Measurements from ENCODE around the gene SH3RF1.
"Not testable (repeated sequence)": the region's sequence is repeated elsewhere in the genome, so short reads cannot be mapped to it uniquely, and the experiment has no call there.

Gene SH3RF1

GRCh38 chr4:169226565-169226964, 44.2 kb downstream of the SH3RF1 start:
- no peak for DNase-seq (ENCODE audit: low read depth in 2 of 2)

GRCh38 chr4:169225812-169226211, 44.9 kb downstream of the SH3RF1 start:
- DNase-seq (ENCODE audit: low read depth in 2 of 2): no peak

DNA sequence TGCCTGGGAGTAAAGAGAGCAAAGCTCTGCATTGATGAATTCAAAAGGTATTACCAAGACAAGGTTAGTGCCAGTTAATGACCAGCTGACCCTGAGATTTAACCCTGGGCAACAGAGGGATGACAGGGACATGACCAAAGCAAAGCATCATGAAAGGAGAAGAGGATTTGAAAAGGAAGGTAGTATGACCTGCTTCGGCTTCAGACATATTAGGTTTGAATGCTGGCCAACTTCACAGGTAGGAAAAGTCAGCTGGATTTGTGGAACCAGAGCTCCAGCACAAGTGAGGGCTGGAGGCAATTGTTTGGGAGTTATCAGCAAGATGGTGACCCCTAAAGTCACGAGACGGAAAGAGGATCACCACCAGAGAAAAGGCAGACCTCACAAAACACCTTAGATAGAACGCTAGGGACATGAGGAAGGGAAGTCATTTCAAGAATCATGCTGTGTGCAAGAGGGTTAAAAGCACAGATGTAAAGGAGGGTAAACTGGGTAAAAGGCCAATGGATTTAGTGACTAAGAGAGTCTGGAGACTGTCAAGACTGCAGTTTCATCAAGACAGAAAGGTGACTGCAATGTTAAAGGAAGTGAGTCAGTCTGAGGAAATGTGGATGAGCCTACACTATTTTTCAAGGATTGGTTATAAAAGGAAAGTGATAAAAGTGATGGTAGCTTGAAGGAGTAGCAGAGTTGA, 45.6 kb downstream of the SH3RF1 start:
- DNase-seq (ENCODE audit: low read depth in 2 of 2): peak; percentile 83 to 85

DNA sequence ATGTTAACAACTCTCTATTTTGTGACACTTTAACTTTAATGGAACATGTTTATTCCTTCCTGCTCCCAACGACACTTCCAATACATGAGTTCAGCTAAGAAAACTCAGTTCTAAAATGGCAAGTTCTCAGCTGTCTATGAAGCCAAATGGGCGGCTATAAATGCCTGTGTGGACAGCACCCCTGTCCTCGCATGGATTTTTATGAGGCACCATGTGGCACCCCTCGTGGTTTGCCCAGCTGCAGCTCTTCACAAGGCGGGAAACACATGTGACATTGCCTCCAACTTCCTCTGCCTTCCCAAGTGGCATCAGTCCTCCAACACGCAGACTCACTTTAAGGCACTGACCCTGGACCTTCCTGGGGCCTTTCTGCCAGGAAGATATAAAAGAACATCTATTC, 48.0 kb downstream of the SH3RF1 start:
- DNase-seq (ENCODE audit: low read depth in 2 of 2): no peak

GRCh38 chr4:169221662-169222061, 49.1 kb downstream of the SH3RF1 start:
- no peak for DNase-seq (ENCODE audit: low read depth in 2 of 2)

DNA sequence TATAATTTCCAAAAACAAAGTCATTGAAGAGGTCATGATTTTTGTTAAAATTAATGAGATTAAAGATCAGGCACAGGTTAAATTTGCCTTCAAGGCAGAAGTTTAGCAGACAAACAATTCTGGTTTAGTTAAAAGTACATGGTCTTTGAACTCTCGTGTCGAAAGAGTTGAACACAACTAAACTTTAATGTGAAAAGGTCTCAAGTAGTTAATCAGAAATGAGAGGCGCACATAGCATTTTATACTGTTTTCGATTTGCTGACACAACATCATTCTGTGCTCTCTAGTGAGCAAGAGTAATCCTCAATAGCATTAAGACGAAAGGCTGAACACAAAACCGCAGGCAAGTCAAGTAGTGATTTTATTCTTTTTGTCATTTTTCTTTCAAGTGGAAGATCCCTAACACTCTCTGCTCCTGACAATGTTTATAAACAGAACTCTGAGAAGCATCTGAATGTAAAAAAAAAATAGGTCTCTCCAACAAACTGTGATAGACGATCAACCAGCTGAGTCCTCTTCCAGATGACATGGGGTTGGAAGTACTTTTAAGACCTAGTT, 49.8 kb downstream of the SH3RF1 start:
- no peak for DNase-seq (ENCODE audit: low read depth in 2 of 2)

GRCh38 chr4:169220447-169220846, 50.3 kb downstream of the SH3RF1 start:
- DNase-seq (ENCODE audit: low read depth in 2 of 2): no peak

DNA sequence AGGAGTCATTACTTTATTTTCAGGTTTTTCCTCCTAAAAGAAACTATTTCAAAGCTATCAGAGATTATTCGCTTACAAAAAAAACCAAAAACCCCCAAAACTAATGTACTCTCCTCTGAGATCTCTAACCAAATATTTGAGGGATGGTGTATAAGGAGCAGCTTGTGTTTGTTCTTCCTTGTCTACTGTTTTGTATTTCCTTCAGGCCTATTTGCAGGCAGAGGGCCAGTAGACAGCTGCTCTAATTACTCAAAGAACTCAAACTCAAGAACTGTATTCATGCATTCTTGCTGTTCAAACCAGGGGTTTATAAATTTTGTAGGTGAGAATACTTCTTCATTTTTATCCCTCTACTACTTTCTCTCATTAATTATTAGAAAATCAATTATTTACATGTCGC, 51.3 kb downstream of the SH3RF1 start:
- no peak for DNase-seq (ENCODE audit: low read depth in 2 of 2)

DNA sequence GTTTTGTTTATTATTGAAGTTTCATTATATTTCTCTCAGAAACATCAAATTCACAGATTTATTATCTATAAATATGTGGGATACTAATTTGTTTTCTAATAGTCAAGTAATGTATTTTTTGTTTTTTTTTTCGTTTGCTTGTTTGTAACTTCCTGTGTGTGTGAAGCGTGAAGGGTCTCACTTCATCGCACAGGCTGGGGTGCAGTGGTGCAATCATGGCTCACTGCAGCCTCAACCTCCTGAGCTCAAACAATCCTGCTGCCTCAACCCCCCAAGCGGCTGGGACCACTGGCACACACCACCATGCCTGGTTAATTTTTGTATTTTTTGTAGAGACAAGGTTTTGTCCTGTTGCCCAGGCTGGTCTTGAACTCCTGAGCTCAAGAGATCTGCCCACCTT, 55.1 kb downstream of the SH3RF1 start:
- DNase-seq (ENCODE audit: low read depth in 2 of 2): no peak

- no peak for DNase-seq (ENCODE audit: low read depth in 2 of 2)
These were observed 57.8 kb downstream of the SH3RF1 start for GRCh38 chr4:169212981-169213380.

GRCh38 chr4:169210504-169211118, 60.1 kb downstream of the SH3RF1 start:
- no peak for DNase-seq (ENCODE audit: low read depth in 2 of 2)

DNA sequence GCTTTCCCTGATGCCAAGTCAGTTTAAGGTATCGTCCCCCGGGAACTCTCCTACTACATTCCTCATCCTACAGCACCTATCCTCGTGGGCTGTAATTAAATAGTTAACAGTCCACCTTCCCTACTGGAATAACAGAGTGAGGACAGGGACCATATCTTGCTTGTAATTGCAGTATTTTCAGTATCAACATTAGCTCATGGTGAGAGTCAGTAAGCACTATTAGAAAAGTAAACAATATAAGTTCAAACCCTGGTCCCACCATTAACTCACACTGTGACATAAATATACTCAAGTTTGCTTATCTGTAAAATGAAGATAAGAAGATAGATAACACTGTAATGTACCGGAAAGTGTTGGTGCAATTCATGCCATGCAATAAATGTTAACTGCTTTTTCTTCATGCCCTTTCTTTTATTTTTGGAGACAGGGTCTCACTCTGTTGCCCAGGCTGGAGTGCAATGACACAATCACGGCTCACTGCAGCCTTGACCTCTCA, 61.3 kb downstream of the SH3RF1 start:
- no peak for DNase-seq (ENCODE audit: low read depth in 2 of 2)

DNA sequence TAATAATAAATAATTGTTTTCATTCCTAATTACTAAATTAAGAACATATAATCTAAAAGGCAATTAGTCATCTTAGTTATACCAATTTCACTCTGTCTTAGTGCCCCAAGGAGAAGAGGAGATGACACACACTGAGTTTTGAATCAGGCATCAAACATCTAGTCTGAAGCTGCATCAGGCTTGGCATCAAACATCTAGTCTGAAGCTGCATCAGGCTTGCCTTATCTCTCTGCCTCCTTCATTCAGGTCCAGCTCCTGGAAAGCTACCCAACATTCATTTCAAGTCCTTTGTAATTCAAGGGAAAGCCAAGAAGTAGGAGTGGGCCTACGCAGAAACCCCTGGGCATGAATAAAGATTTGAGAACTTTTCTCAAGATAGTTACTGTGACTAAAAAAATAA, 62.2 kb downstream of the SH3RF1 start:
- no peak for DNase-seq (ENCODE audit: low read depth in 2 of 2)

- DNase-seq (ENCODE audit: low read depth in 2 of 2): no peak
These were observed 62.7 kb downstream of the SH3RF1 start for GRCh38 chr4:169208090-169208455.

DNA sequence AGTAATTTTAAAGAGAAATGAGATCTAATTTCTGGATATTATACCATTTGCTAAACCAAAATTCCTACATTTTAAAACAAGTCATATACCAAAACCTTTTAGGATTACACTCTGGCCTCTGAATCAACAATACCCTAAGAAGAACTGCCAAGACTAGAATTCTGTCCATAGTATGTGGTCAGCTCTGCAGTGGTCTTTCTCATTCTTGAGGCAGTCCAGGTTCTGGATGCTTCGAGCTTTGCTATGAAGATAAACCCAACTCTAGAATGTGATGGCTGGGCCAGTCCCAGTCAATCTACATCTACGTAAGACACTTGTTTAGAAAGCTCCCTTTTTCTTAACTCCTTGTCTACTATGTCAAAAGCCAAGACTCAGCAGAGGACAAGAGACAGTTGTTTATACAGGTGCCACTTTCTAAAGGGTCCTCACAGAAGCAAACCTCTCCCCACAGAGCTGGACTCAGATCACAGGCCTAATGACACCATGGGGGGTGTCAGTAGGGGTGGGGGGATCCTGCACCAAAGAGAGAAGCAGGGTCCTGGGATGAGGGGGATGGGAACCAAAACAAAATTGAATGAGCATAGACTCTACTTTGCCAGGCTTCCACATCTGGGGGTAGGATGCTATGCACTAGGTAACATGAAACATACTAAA, 63.2 kb downstream of the SH3RF1 start:
- DNase-seq (ENCODE audit: low read depth in 2 of 2): no peak

GRCh38 chr4:169205744-169206080, 65.0 kb downstream of the SH3RF1 start:
- no peak for DNase-seq (ENCODE audit: low read depth in 2 of 2)

DNA sequence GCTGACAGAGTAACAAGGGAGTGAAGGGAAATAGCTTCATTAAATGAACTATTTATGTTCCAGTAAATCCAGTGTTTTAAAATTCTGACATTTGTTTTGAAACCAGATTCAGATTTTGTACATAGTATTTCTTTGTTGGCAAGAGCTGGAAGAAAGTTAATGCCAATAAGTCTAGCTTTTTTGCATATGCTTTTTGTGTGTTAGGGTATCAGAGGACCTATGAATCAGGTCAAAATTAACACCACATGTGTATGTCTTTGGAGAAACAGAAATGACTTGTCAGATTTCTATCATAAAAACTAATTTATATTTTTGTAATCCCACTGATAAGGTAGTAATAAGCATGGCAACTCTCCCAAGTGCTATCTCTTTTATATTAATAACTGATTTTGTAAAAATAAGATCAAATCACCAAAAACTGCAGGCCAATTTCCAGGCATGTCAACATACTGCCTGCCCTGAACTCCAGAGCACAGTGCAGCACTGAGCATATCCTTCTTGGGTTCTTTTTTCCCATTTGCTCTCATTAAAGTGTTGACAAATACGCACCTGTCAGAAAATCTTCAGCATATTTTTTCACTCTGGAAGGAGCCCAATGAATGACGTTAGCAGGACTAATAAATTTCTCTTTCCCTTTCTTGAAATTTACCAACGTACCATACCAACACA, 65.5 kb downstream of the SH3RF1 start:
- DNase-seq (ENCODE audit: low read depth in 2 of 2): peak; percentile 35 to 42

DNA sequence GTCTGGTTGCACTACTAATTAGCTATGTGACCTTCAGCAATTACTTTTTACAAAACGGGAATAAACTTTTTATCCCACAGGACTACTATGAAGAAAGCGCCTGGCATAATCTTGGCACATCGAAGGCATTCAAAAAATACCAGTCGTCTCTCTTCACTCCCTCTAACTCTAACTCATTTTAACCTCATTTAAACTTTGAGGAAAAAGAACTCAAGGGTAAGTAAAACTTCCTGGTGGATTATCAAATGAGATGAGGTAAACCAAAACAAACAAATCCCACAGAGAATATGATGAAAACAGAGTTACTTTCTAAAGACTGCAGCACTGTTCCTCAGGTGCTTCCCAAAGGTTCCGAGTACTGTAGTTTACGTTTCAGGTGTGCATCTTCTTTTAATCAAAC, 66.9 kb downstream of the SH3RF1 start:
- no peak for DNase-seq (ENCODE audit: low read depth in 2 of 2)

- not testable (repeated sequence) for DNase-seq (ENCODE audit: low read depth in 2 of 2)
These were observed 67.5 kb downstream of the SH3RF1 start for GRCh38 chr4:169203278-169203677.

GRCh38 chr4:169202878-169203277, 67.9 kb downstream of the SH3RF1 start:
- DNase-seq (ENCODE audit: low read depth in 2 of 2): no peak

GRCh38 chr4:169202145-169202699, 68.5 kb downstream of the SH3RF1 start:
- DNase-seq (ENCODE audit: low read depth in 2 of 2): no peak
